Common myeloid progenitor, CD34-positive (primary cell): ENCODE measurements around the gene HIRIP3.

ENCODE experiments used
- CTCF ChIA-PET: fragments of 350-600 bp; sonication (Branson Sonifier 250); formaldehyde crosslinking; loops from one replicate; lab custom pipeline; 2021; ENCODE audit warnings: antibody characterized with exemption; lab: Charles Lee
- POLR2A ChIA-PET: fragments of 350-600 bp; sonication (Branson Sonifier 250); formaldehyde crosslinking; loops from one replicate; lab custom pipeline; 2021; ENCODE audit warnings: antibody characterized with exemption; lab: Charles Lee
- DNase-seq, 3 donors: peaks; one replicate each; pipeline versions ENCODE4 v3.0.0 to v3.0.0-alpha.2; 2013
- H3K27ac ChIP-seq, 2 experiments: 1 replicate in 1 of 2; 2 replicates in 1 of 2; pipeline ENCODE4 v1.7.0; 2013; ENCODE audit warnings: inconsistent platforms in 2 of 2, low read length in 2 of 2, mild to moderate bottlenecking in 2 of 2, low read depth in 1 of 2, moderate library complexity in 1 of 2; ENCODE audit not compliant: severe bottlenecking in 2 of 2, insufficient read depth in 1 of 2, poor library complexity in 1 of 2
- H3K27me3 ChIP-seq, 5 experiments: replicated peaks in 2 of 5; 1 replicate in 3 of 5; 2 replicates in 2 of 5; pipeline versions ENCODE4 v1.6.1 to v1.7.0; 2013; ENCODE audit warnings: low read length in 4 of 5, mild to moderate bottlenecking in 2 of 5, moderate library complexity in 2 of 5, inconsistent platforms in 1 of 5; ENCODE audit not compliant: insufficient read depth in 5 of 5, control insufficient read depth in 4 of 5
- H3K36me3 ChIP-seq, 4 experiments: 1 replicate in 2 of 4; 2 replicates in 2 of 4; pipeline versions ENCODE4 v1.6.1 to v1.7.0; 2013; ENCODE audit warnings: low read length in 3 of 4, control low read depth in 1 of 4, mild to moderate bottlenecking in 1 of 4; ENCODE audit not compliant: control insufficient read depth in 4 of 4, insufficient read depth in 4 of 4
- H3K4me1 ChIP-seq, 4 experiments: 1 replicate in 3 of 4; 2 replicates in 1 of 4; pipeline versions ENCODE4 v1.6.1 to v1.7.1; 2013; ENCODE audit warnings: low read length in 3 of 4, mild to moderate bottlenecking in 3 of 4, control low read depth in 1 of 4, inconsistent platforms in 1 of 4, moderate library complexity in 1 of 4; ENCODE audit not compliant: control insufficient read depth in 4 of 4, insufficient read depth in 4 of 4; ENCODE audit errors: control extremely low read depth in 1 of 4
- H3K4me3 ChIP-seq, 7 experiments: 1 replicate in 4 of 7; 2 replicates in 3 of 7; pipeline versions ENCODE4 v1.5.1 to v1.7.0; 2013; ENCODE audit warnings: mild to moderate bottlenecking in 7 of 7, low read length in 6 of 7, moderate library complexity in 6 of 7, inconsistent platforms in 2 of 7, low read depth in 2 of 7, control low read depth in 1 of 7; ENCODE audit not compliant: insufficient read depth in 4 of 7, control insufficient read depth in 1 of 7; ENCODE audit errors: extremely low read depth in 1 of 7
- H3K9me3 ChIP-seq, 5 experiments: 1 replicate in 4 of 5; 2 replicates in 1 of 5; pipeline versions ENCODE4 v1.6.1 to v1.7.1; 2013; ENCODE audit warnings: low read length in 4 of 5, mild to moderate bottlenecking in 2 of 5, inconsistent platforms in 1 of 5, low read depth in 1 of 5, moderate library complexity in 1 of 5; ENCODE audit not compliant: control insufficient read depth in 4 of 5, insufficient read depth in 2 of 5; ENCODE audit errors: control extremely low read depth in 1 of 5
- WGBS: methylation state at CpG from one replicate; pipeline ENCODE4 v1.1.5; 2013; ENCODE audit not compliant: insufficient coverage; 5-methylcytosine and 5-hydroxymethylcytosine counted together

HIRIP3 gene

GRCh38 chr16:29950806-29951461 is 44.5 kb downstream of the HIRIP3 start:
- no peak overlapping the region for H3K27ac ChIP-seq
- no peaks in the 10 kb centered on the region for H3K4me1 ChIP-seq
- ChIA-PET POLR2A (interaction anchor here (0.8 kb wide), 1 partner anchor 25 kb away, joined by 3 read pairs; the partner anchor contains the start of gene KCTD13), CTCF (interaction anchor here (1.1 to 1.4 kb wide), 2 partner anchors 10 to 20 kb away, joined by 3 to 4 read pairs; no protein-coding TSS in a partner anchor)
- H3K9me3 ChIP-seq = peaks cover 0 to 3% (median 0%) of the 10 kb centered on the region in 5 experiments
- H3K27me3 ChIP-seq = no peaks in the 10 kb centered on the region
- H3K36me3 ChIP-seq = no peaks in the 10 kb centered on the region
- 91% methylated on average over 3 of the region's 4 CpGs for WGBS
- H3K4me3 ChIP-seq = no peak overlapping the region
- DNase-seq = no peak

- Histone ChIP-seq H3K27me3 (no peaks in the 10 kb centered on the region), H3K36me3 (no peaks in the 10 kb centered on the region), H3K27ac (no peak overlapping the region), H3K9me3 (peaks cover 0 to 3% (median 0%) of the 10 kb centered on the region in 5 experiments), H3K4me3 (no peak overlapping the region), H3K4me1 (peaks cover 3 to 15% (median 8%) of the 10 kb centered on the region in 4 experiments)
- POLR2A ChIA-PET = no interaction called here
- WGBS = no CpG with 5 or more reads among the region's 2 CpGs
- DNase-seq = no peak
- CTCF ChIA-PET = interaction anchor here (0.6 to 1.2 kb wide), 3 partner anchors 12 to 27 kb away, joined by 3 to 4 read pairs (median 3); no protein-coding TSS in a partner anchor
Measured at GRCh38 chr16:29947897-29948296, 47.5 kb downstream of the HIRIP3 start.

GRCh38 chr16:29943846-29944799 is 51.3 kb downstream of the HIRIP3 start:
- Histone ChIP-seq H3K4me3 (no peak overlapping the region), H3K36me3 (no peaks in the 10 kb centered on the region), H3K27me3 (no peaks in the 10 kb centered on the region), H3K27ac (peak overlapping the region in 1 of 2 experiments; percentile 73), H3K9me3 (peaks cover 0 to 4% (median 0%) of the 10 kb centered on the region in 5 experiments), H3K4me1 (peaks cover 5 to 19% (median 10%) of the 10 kb centered on the region in 4 experiments)
- WGBS = 100% methylated on average over 7 of the region's 11 CpGs
- CTCF ChIA-PET = interaction anchor here (0.7 to 2.2 kb wide), 4 partner anchors 18 to 62 kb away, joined by 3 to 6 read pairs (median 4); partner anchors contain the start of gene TAOK2
- DNase-seq = no peak
- POLR2A ChIA-PET = interaction anchor here (1.7 kb wide), 1 partner anchor 18 kb away, joined by 6 read pairs; the partner anchor contains the start of gene KCTD13
